Smooth muscle cell (in vitro differentiated cells): Measurements from ENCODE around the gene SURF4. TPM values are rescaled to one million over a fixed set of nuclear protein-coding genes. Genes with fewer than 3 reads are reported as not detected.
A peak's percentile ranks its signal among the peaks of the same experiment; 100 is the strongest.

ENCODE experiments used
- DNase-seq: peaks from one replicate; lab custom pipeline; 2025; ENCODE audit not compliant: unreplicated experiment; lab: John Stamatoyannopoulos, UW
- H2AFZ ChIP-seq: fragments of 200-600 bp; sonication (generic); 2 replicates; pipeline ENCODE4 v1.6.0; 2016; ENCODE audit warnings: antibody characterized with exemption, low read depth, mild to moderate bottlenecking
- H3F3A ChIP-seq: fragments of 200-600 bp; sonication (generic); 2 replicates; pipeline ENCODE4 v1.6.0; 2017; ENCODE audit warnings: antibody characterized with exemption, low read depth
- H3K27ac ChIP-seq: fragments of 200-600 bp; sonication (generic); 2 replicates; pipeline ENCODE4 v1.5.1; 2016; ENCODE audit warnings: low read depth, mild to moderate bottlenecking
- H3K27me3 ChIP-seq: fragments of 200-600 bp; sonication (generic); 2 replicates; pipeline ENCODE4 v1.6.1; 2016; ENCODE audit warnings: low read depth, mild to moderate bottlenecking
- H3K36me3 ChIP-seq: fragments of 200-600 bp; sonication (generic); 2 replicates; pipeline ENCODE4 v1.5.1; 2016; ENCODE audit warnings: low read depth
- H3K4me1 ChIP-seq: fragments of 200-600 bp; sonication (generic); 2 replicates; pipeline ENCODE4 v1.5.1; 2016; ENCODE audit warnings: low read depth
- H3K4me2 ChIP-seq: fragments of 200-600 bp; sonication (generic); 2 replicates; pipeline ENCODE4 v1.6.0; 2016; ENCODE audit warnings: mild to moderate bottlenecking
- H3K4me3 ChIP-seq: fragments of 200-600 bp; sonication (generic); 2 replicates; pipeline ENCODE4 v1.5.1; 2016; ENCODE audit warnings: mild to moderate bottlenecking
- H3K79me2 ChIP-seq: fragments of 200-600 bp; sonication (generic); 2 replicates; pipeline ENCODE4 v1.6.0; 2016; ENCODE audit warnings: low read depth, mild to moderate bottlenecking
- H3K9ac ChIP-seq: fragments of 200-600 bp; sonication (generic); 2 replicates; pipeline ENCODE4 v1.6.0; 2016; ENCODE audit warnings: low read depth
- H3K9me3 ChIP-seq: fragments of 200-600 bp; sonication (generic); replicated peaks from 2 replicates; pipeline ENCODE4 v1.5.1; 2016; ENCODE audit warnings: low read depth
- H4K20me1 ChIP-seq: fragments of 200-600 bp; sonication (generic); 2 replicates; pipeline ENCODE4 v1.6.0; 2016; ENCODE audit warnings: low read depth
- WGBS: methylation state at CpG from one replicate; pipeline ENCODE4 v1.1.7; 2016; ENCODE audit warnings: low lambda C conversion rate; 5-methylcytosine and 5-hydroxymethylcytosine counted together
- polyA plus RNA-seq: library from polyadenylated mRNA; unstranded; fragments of >200 nt; fragmentation: Nextera tagmentation; extraction: Ambion mirVana; gene quantifications from 2 replicates; pipeline ENCODE4 v1.2.1, GENCODE V29; 2016
- total RNA-seq: library from RNA; depleted of rRNA; stranded (reverse); fragments of >200 nt; gene quantifications from 2 replicates; pipeline ENCODE4 v1.2.3, GENCODE V29; 2014
- TF ChIP-seq, protein P1 (sequence below): fragments of 200-600 bp; sonication (generic); IDR thresholded peaks from 2 replicates; pipeline ENCODE4 v1.5.1; 2017; ENCODE audit warnings: borderline replicate concordance, mild to moderate bottlenecking, antibody characterized with exemption; ENCODE audit not compliant: insufficient read depth, poor library complexity, severe bottlenecking

SURF4 gene
- total and polyA plus RNA-seq, 2 experiments from 2014 or later, result 353 to 396 TPM

DNA sequence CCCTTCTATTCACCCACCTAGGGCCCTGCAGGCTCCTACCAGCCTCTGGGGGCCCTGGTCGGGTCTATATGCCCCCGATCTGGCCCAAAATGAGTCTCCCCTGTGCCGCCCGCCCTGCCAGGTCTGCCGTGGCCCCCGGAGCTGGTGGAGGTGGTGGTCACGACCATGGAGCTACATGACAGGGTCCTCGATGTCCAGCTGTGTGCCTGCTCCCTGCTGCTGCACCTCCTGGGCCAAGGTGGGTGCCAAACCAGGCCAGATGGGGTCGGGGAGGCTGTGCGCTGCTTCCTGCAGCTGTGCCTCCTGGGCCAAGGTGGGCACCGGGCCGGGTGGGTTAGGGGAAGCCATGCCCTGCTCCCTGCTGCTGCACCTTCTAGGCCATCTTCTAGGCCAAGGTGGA is 24.4 kb upstream of the SURF4 start:
- no peaks in the 10 kb centered on the region for H3K4me1 ChIP-seq
- no peak overlapping the region for H3K9ac ChIP-seq
- H3K79me2 ChIP-seq, result no peaks in the 10 kb centered on the region
- no peaks in the 10 kb centered on the region for H3K36me3 ChIP-seq
- H3K27ac ChIP-seq, result no peak overlapping the region
- TF ChIP-seq, protein P1, sequence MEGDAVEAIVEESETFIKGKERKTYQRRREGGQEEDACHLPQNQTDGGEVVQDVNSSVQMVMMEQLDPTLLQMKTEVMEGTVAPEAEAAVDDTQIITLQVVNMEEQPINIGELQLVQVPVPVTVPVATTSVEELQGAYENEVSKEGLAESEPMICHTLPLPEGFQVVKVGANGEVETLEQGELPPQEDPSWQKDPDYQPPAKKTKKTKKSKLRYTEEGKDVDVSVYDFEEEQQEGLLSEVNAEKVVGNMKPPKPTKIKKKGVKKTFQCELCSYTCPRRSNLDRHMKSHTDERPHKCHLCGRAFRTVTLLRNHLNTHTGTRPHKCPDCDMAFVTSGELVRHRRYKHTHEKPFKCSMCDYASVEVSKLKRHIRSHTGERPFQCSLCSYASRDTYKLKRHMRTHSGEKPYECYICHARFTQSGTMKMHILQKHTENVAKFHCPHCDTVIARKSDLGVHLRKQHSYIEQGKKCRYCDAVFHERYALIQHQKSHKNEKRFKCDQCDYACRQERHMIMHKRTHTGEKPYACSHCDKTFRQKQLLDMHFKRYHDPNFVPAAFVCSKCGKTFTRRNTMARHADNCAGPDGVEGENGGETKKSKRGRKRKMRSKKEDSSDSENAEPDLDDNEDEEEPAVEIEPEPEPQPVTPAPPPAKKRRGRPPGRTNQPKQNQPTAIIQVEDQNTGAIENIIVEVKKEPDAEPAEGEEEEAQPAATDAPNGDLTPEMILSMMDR, result no peak
- H3K4me3 ChIP-seq, result no peak overlapping the region
- WGBS, result 95% methylated on average over 12 of the region's 12 CpGs
- no peaks in the 10 kb centered on the region for H3K27me3 ChIP-seq
- DNase-seq, result no peak
- peaks cover 10% of the 10 kb centered on the region for H4K20me1 ChIP-seq
- no peak overlapping the region for H3K4me2 ChIP-seq
- H2AFZ ChIP-seq, result no peak overlapping the region
- no peaks in the 10 kb centered on the region for H3K9me3 ChIP-seq
- no peaks in the 10 kb centered on the region for H3F3A ChIP-seq

DNA sequence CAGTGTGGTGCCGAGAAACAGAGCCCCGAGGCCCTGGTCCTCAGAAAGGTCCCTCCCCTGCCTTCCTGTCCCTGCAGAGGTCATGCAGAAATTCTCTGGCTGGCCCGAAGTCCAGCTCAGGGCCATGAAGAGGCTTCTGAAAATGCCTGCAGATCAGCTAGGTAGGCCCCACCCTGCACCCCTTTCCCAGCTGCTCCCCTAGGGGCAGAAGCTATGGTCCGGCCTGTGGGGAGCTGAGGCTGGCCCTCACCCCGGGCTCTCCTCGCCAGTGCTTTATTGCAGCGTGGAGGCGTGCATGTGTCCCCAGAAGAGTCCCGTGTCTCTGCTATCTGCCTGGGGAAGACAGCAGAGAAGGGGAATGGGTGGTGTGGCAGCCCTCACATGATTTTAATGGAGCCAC is 22.0 kb upstream of the SURF4 start:
- H3F3A ChIP-seq, result no peaks in the 10 kb centered on the region
- H3K4me2 ChIP-seq, result no peak overlapping the region
- TF ChIP-seq, protein P1, result no peak
- H3K27ac ChIP-seq, result no peak overlapping the region
- no peaks in the 10 kb centered on the region for H3K79me2 ChIP-seq
- H4K20me1 ChIP-seq, result no peaks in the 10 kb centered on the region
- no peak overlapping the region for H3K9ac ChIP-seq
- no peaks in the 10 kb centered on the region for H3K9me3 ChIP-seq
- no peak for DNase-seq
- no peak overlapping the region for H3K4me3 ChIP-seq
- H3K36me3 ChIP-seq, result no peaks in the 10 kb centered on the region
- no peaks in the 10 kb centered on the region for H3K27me3 ChIP-seq
- H3K4me1 ChIP-seq, result no peaks in the 10 kb centered on the region
- H2AFZ ChIP-seq, result no peak overlapping the region
- WGBS, result 92% methylated on average over 9 of the region's 9 CpGs

DNA sequence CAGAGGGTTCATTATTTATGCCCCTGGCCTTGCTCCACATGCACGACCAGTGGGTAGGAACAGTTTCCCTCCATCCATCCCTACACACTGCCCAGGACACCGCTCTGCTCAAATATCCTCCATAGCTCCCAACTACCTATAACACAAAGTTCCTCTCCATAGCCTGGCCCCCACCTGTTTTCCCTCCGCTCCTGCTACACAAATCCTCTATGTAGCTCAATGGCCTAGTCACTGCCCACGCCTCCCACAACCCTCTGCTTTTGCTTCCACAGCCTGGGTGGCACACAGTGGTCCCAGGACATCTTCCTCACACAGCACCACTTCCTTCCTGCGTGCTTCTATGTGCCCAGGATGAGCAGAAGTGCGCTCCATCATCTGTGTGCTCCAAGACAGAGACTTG is 21.5 kb upstream of the SURF4 start:
- WGBS, result 92% methylated on average over 6 of the region's 6 CpGs
- H3K4me1 ChIP-seq, result no peaks in the 10 kb centered on the region
- H2AFZ ChIP-seq, result no peak overlapping the region
- no peaks in the 10 kb centered on the region for H3K9me3 ChIP-seq
- H3K9ac ChIP-seq, result no peak overlapping the region
- H3K4me3 ChIP-seq, result no peak overlapping the region
- no peak overlapping the region for H3K27ac ChIP-seq
- H3K79me2 ChIP-seq, result no peaks in the 10 kb centered on the region
- H3K36me3 ChIP-seq, result no peaks in the 10 kb centered on the region
- TF ChIP-seq, protein P1, result no peak
- H3K27me3 ChIP-seq, result no peaks in the 10 kb centered on the region
- H4K20me1 ChIP-seq, result no peaks in the 10 kb centered on the region
- DNase-seq, result no peak
- no peaks in the 10 kb centered on the region for H3F3A ChIP-seq
- H3K4me2 ChIP-seq, result no peak overlapping the region

DNA sequence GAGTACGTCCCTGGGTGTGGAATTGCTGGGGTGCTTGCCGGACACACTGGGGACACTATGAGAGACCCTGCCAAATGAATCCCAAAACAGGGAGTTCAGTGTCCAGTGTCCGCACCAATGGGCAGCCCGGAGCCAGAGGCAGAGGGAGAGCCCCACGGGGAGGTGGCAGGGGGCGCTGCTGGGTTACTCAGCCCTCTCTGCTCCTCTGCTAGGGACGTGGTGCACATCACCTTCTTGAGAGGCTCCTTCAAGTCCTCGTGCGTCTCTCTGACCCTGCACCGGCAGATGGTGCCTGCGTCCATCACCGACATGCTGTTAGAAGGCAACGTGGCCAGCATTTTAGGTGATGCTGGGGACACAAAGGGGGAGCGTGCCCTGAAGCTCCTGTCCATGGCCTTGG is 21.1 kb upstream of the SURF4 start:
- Histone ChIP-seq H3K4me3 (no peak overlapping the region), H2AFZ (no peak overlapping the region), H3K9ac (no peak overlapping the region), H3K27ac (no peak overlapping the region), H4K20me1 (no peaks in the 10 kb centered on the region), H3K79me2 (no peaks in the 10 kb centered on the region), H3K27me3 (no peaks in the 10 kb centered on the region), H3K4me2 (no peak overlapping the region), H3F3A (no peaks in the 10 kb centered on the region), H3K36me3 (no peaks in the 10 kb centered on the region), H3K4me1 (no peaks in the 10 kb centered on the region), H3K9me3 (no peaks in the 10 kb centered on the region)
- no peak for DNase-seq
- WGBS, result 52% methylated on average over 14 of the region's 14 CpGs
- TF ChIP-seq, protein P1, result peak; percentile 27
